H1 (cell line): ENCODE data around the gene ESR1. TPM values are rescaled to one million over a fixed set of nuclear protein-coding genes. Genes with fewer than 3 reads are reported as not detected.

Experiments
- CTCF ChIA-PET: fragments of 300-600 bp; sonication (Branson Sonifier 250); formaldehyde crosslinking; loops from one replicate; lab custom pipeline; 2021; ENCODE audit not compliant: partially characterized antibody; lab: Charles Lee
- POLR2A ChIA-PET: fragments of 300-600 bp; sonication (Branson Sonifier 250); formaldehyde crosslinking; loops from one replicate; lab custom pipeline; 2021; ENCODE audit warnings: inconsistent platforms; ENCODE audit not compliant: partially characterized antibody; lab: Charles Lee
- DNase-seq, 2 experiments: peaks; one replicate each; pipeline versions ENCODE4 v3.0.0 to v3.0.0-alpha.2; 2010 to 2022; ENCODE audit warnings: low spot score in 2 of 2, low read depth in 1 of 2, mixed read lengths in 1 of 2
- FAIRE-seq: peaks from 2 replicates; lab custom pipeline; 2011; peaks lifted over from hg19 to GRCh38; lab: Jason Lieb, UNC
- H2AFZ ChIP-seq: 2 replicates; pipeline ENCODE4 v1.8.1; 2012; ENCODE audit warnings: low read length, inconsistent platforms
- H2AK5ac ChIP-seq: 2 replicates; pipeline ENCODE4 v1.6.1; 2013; ENCODE audit warnings: low read depth, low read length
- H2BK120ac ChIP-seq: replicated peaks from 2 replicates; pipeline ENCODE3; 2013; ENCODE audit warnings: low read depth, low read length, inconsistent platforms
- H2BK12ac ChIP-seq: 2 replicates; pipeline ENCODE4 v1.6.1; 2013; ENCODE audit warnings: low read depth, low read length
- H2BK15ac ChIP-seq: 2 replicates; pipeline ENCODE4 v1.6.1; 2013; ENCODE audit warnings: low read length
- H2BK20ac ChIP-seq: 2 replicates; pipeline ENCODE4 v1.6.1; 2013; ENCODE audit warnings: low read length
- H2BK5ac ChIP-seq: 2 replicates; pipeline ENCODE4 v1.6.1; 2013; ENCODE audit warnings: low read depth, low read length
- H3K14ac ChIP-seq: 2 replicates; pipeline ENCODE4 v1.6.1; 2013; ENCODE audit warnings: inconsistent platforms; ENCODE audit not compliant: insufficient read length
- H3K18ac ChIP-seq: 2 replicates; pipeline ENCODE4 v1.6.1; 2013; ENCODE audit warnings: low read length; ENCODE audit errors: extremely low read depth
- H3K23ac ChIP-seq: 2 replicates; pipeline ENCODE4 v1.6.1; 2013; ENCODE audit warnings: inconsistent platforms; ENCODE audit not compliant: insufficient read length
- H3K23me2 ChIP-seq: 2 replicates; pipeline ENCODE4 v1.6.1; 2013; ENCODE audit warnings: low read depth, low read length
- H3K27ac ChIP-seq: 2 replicates; pipeline ENCODE4 v1.6.1; 2011; ENCODE audit warnings: low read depth, low read length, inconsistent platforms
- H3K27me3 ChIP-seq, 4 experiments: replicated peaks in 1 of 4; 1 replicate in 1 of 4; 2 replicates in 3 of 4; pipeline versions ENCODE4 v1.6.1 to v1.8.1; 2011 to 2013; ENCODE audit warnings: low read length in 3 of 4, mild to moderate bottlenecking in 3 of 4, inconsistent platforms in 2 of 4, mixed read lengths in 2 of 4, moderate library complexity in 1 of 4; ENCODE audit not compliant: control insufficient read depth in 3 of 4, insufficient read depth in 3 of 4; ENCODE audit errors: extremely low read depth in 1 of 4
- H3K36me3 ChIP-seq, 4 experiments: 2 replicates each; pipeline versions ENCODE4 v1.6.1 to v1.8.1; 2011 to 2013; ENCODE audit warnings: mild to moderate bottlenecking in 4 of 4, low read length in 3 of 4, moderate library complexity in 2 of 4, control low read depth in 1 of 4, inconsistent platforms in 1 of 4; ENCODE audit not compliant: insufficient read depth in 4 of 4, control insufficient read depth in 2 of 4
- H3K4ac ChIP-seq: replicated peaks from 2 replicates; pipeline ENCODE3; 2013; ENCODE audit warnings: low read length, low read depth, mixed read lengths, inconsistent platforms; ENCODE audit not compliant: insufficient read length
- H3K4me1 ChIP-seq, 4 experiments: replicated peaks in 1 of 4; 1 replicate in 1 of 4; 2 replicates in 3 of 4; pipeline versions ENCODE4 v1.6.1 to v1.8.1; 2011 to 2013; ENCODE audit warnings: low read length in 3 of 4, inconsistent platforms in 2 of 4, mixed read lengths in 1 of 4; ENCODE audit not compliant: insufficient read depth in 4 of 4, control insufficient read depth in 3 of 4
- H3K4me2 ChIP-seq, 2 experiments: 2 replicates each; pipeline versions ENCODE4 v1.6.1 to v1.8.1; 2011 to 2013; ENCODE audit warnings: low read depth in 2 of 2, low read length in 2 of 2, control low read depth in 1 of 2, inconsistent platforms in 1 of 2, mild to moderate bottlenecking in 1 of 2; ENCODE audit not compliant: insufficient read depth in 1 of 2
- H3K4me3 ChIP-seq, 4 experiments: fragments of 200-600, 300-600 bp in 1 of 4; sonication (generic), shearing (Covaris generic), sonication (Bioruptor Twin) in 1 of 4; 2 replicates each; pipeline versions ENCODE4 v1.5.1 to v1.8.1; 2011 to 2016; ENCODE audit warnings: low read length in 4 of 4, low read depth in 3 of 4, control low read depth in 2 of 4, inconsistent platforms in 2 of 4, mild to moderate bottlenecking in 2 of 4, mixed read lengths in 1 of 4, moderate library complexity in 1 of 4; ENCODE audit not compliant: insufficient read depth in 2 of 4; ENCODE audit errors: extremely low read depth in 1 of 4
- H3K56ac ChIP-seq: replicated peaks from 2 replicates; pipeline ENCODE3; 2013; ENCODE audit warnings: low read depth, mild to moderate bottlenecking, mixed read lengths, low read length, inconsistent platforms; ENCODE audit not compliant: insufficient read length
- H3K79me1 ChIP-seq: 2 replicates; pipeline ENCODE4 v1.6.1; 2013; ENCODE audit warnings: low read depth, low read length, control low read depth
- H3K79me2 ChIP-seq, 2 experiments: 2 replicates each; pipeline versions ENCODE4 v1.6.1 to v1.8.1; 2012 to 2013; ENCODE audit warnings: low read length in 2 of 2, mild to moderate bottlenecking in 2 of 2, inconsistent platforms in 1 of 2; ENCODE audit not compliant: insufficient read depth in 2 of 2, control insufficient read depth in 1 of 2
- H3K9ac ChIP-seq, 4 experiments: replicated peaks in 1 of 4; 1 replicate in 1 of 4; 2 replicates in 3 of 4; pipeline versions ENCODE4 v1.6.1 to v1.8.1; 2011 to 2013; ENCODE audit warnings: low read depth in 3 of 4, low read length in 3 of 4, control low read depth in 2 of 4, mild to moderate bottlenecking in 2 of 4, moderate library complexity in 2 of 4, inconsistent platforms in 1 of 4; ENCODE audit errors: extremely low read depth in 1 of 4
- H3K9me3 ChIP-seq, 2 experiments: 2 replicates each; pipeline versions ENCODE4 v1.6.1 to v1.8.1; 2012 to 2013; ENCODE audit warnings: mild to moderate bottlenecking in 2 of 2, moderate library complexity in 2 of 2, control low read depth in 1 of 2, inconsistent platforms in 1 of 2, low read depth in 1 of 2, low read length in 1 of 2, mixed read lengths in 1 of 2; ENCODE audit not compliant: insufficient read depth in 2 of 2
- H4K20me1 ChIP-seq, 2 experiments: replicated peaks in 1 of 2; 2 replicates each; pipeline versions ENCODE3 to v1.8.1; 2011 to 2013; ENCODE audit warnings: inconsistent platforms in 2 of 2, low read length in 2 of 2, mild to moderate bottlenecking in 1 of 2; ENCODE audit not compliant: insufficient read depth in 2 of 2, control insufficient read depth in 1 of 2
- H4K5ac ChIP-seq: 2 replicates; pipeline ENCODE4 v1.6.1; 2013; ENCODE audit warnings: low read length, low read depth, mixed read lengths, inconsistent platforms; ENCODE audit not compliant: insufficient read length
- H4K8ac ChIP-seq: 2 replicates; pipeline ENCODE4 v1.8.0; 2013; ENCODE audit warnings: mild to moderate bottlenecking, moderate library complexity, low read length, inconsistent platforms; ENCODE audit not compliant: insufficient read depth; ENCODE audit errors: extremely low read depth
- H4K91ac ChIP-seq: replicated peaks from 2 replicates; pipeline ENCODE3; 2013; ENCODE audit warnings: low read length, mixed read lengths, inconsistent platforms; ENCODE audit not compliant: insufficient read length
- POU5F1 ChIP-seq: IDR thresholded peaks from 2 replicates; pipeline ENCODE4 v1.6.1; 2011; ENCODE audit warnings: low read depth, mild to moderate bottlenecking, low read length, moderate library complexity
- whole genome bisulfite sequencing, 2 experiments: shearing (Covaris generic) in 1 of 2; methylation state at CpG; one replicate each; pipeline versions ENCODE4 v1.1.6 to v1.1.7; 2013 to 2015; ENCODE audit warnings: low lambda C conversion rate in 2 of 2, mixed read lengths in 2 of 2, inconsistent platforms in 1 of 2, low coverage in 1 of 2, missing lambda C conversion rate in 1 of 2; ENCODE audit not compliant: insufficient replicate concordance in 2 of 2, insufficient coverage in 1 of 2, insufficient read length in 1 of 2; ENCODE audit errors: extremely low coverage in 1 of 2, missing lambda C conversion rate in 1 of 2; 5-methylcytosine and 5-hydroxymethylcytosine counted together
- polyA plus RNA-seq, 7 experiments: library from polyadenylated mRNA; depleted of rRNA in 3 of 7; stranded (reverse) in 5 of 7; unstranded in 2 of 7; fragments of >200 nt in 5 of 7; fragments of 200-250 nt in 2 of 7; gene quantifications; 1 replicate in 5 of 7; 2 replicates in 1 of 7; 4 replicates in 1 of 7; pipeline versions ENCODE4 v1.2.1 to v1.2.3, GENCODE V29; 2011 to 2013; ENCODE audit warnings: missing spikeins in 2 of 7, mixed read lengths in 2 of 7
- total RNA-seq: library from RNA; stranded (reverse); fragmentation: NEBNext Ultra II Directional; extraction: Animal tissue kit (Norgen Biotek cat#: 25700); gene quantifications from 2 replicates; pipeline ENCODE4 v1.2.1, GENCODE V29; 2021

The ESR1 gene
- total and polyA plus RNA-seq, 2 of the 8 experiments (the other 6 are each of a cell fraction or from before 2014, with no cell fraction given), result 0.03 to 0.17 TPM

DNA sequence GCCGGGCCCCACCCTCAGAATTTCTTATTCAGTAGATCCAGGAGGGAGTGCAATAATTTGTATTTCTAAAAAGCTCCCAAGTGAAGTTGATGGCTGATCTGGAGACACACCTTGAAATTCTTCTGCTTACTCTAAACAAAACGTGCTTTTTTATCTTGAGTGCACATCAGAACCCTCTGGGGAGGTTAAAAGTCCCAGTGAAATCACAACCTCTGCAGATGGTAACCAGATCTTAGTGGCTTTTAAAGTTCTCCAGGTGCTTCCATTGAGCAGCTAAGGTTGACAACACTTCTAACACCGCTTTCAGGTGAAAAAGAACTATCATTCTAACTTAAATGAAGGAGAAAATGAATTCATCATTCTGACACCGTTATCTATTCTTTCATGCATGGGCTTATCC lies 45.6 kb upstream of the ESR1 start:
- Histone ChIP-seq H3K4me3 (no peak overlapping the region), H2BK120ac (no peak overlapping the region), H3K79me1 (no peaks in the 10 kb centered on the region), H2BK12ac (no peak overlapping the region), H2AK5ac (no peak overlapping the region), H2AFZ (no peak overlapping the region), H3K36me3 (no peaks in the 10 kb centered on the region), H3K14ac (no peak overlapping the region), H4K91ac (no peak overlapping the region), H3K27me3 (peaks cover 0 to 1% (median 0%) of the 10 kb centered on the region in 4 experiments; a peak in 1 of 7 replicates), H3K23me2 (peaks cover 1% of the 10 kb centered on the region; the same call in 1 of the 2 replicates), H3K4me1 (peaks cover 0 to 9% (median 2%) of the 10 kb centered on the region in 4 experiments; a peak in 3 of 7 replicates), H3K9ac (no peak overlapping the region), H3K18ac (no peak overlapping the region), H3K4ac (no peak overlapping the region), H4K5ac (no peak overlapping the region), H3K23ac (no peak overlapping the region), H2BK5ac (no peak overlapping the region), H4K8ac (no peak overlapping the region), H2BK20ac (no peak overlapping the region), H3K4me2 (no peak overlapping the region), H3K27ac (no peak overlapping the region), H3K9me3 (no peaks in the 10 kb centered on the region), H4K20me1 (no peaks in the 10 kb centered on the region), H2BK15ac (no peak overlapping the region), H3K56ac (no peak overlapping the region), H3K79me2 (no peaks in the 10 kb centered on the region)
- POLR2A ChIA-PET, result no interaction called here
- no peak for TF ChIP-seq POU5F1
- FAIRE-seq, result no peak
- CTCF ChIA-PET, result interaction anchor here (0.6 to 1.6 kb wide), 10 partner anchors 8 to 540 kb away, joined by 3 to 4 read pairs (median 4); no protein-coding TSS in a partner anchor
- WGBS, 2 experiments, result 90% methylated on average over 4 of the region's 4 CpGs; no CpG with 5 or more reads in 1 of the 2 experiments
- DNase-seq, result no peak
